ENCODE measurements around the gene IRF2.

IRF2 gene

DNA sequence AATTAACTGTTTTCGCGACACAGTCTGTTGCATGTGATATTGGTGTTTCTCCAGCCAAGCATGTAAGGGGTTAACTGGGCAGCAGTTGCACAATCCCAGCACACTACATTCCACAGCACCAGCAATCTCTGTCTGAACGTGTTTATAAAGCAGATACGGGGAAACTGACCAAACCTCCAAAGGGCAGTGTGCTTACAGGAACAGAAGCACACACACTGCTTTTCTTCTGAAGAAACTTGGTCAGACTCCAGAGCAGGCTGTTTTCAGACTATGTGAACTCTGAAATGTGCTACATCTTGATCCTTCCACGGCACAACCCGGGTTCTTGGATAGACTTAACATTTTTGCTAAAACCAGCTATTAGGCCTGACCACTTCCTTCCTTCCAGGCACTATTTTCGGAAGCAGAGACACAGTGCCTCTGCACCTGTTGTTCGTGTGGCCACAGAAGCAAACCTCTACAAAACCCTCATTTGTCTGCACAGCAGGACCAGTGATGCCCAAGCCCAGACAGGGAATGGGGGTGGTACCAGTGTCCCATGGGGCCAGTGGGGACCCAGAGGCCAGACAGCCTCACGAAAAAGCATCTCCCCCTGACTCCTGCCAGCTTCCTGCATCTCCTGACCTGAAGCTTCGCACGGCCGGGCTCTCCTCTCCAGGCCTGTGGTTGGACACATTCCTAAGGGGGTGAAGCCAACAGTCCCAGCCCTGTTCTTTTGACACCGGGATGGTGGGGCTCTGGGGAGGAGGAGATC, 90.1 kb downstream of the IRF2 start:
- Histone ChIP-seq H3K9me2 (replicated peaks; ENCODE audit: insufficient read depth, low read length) (no peaks in the 10 kb centered on the region), H3K79me2 (ENCODE audit: low read length) (peaks cover 34% of the 10 kb centered on the region), H3K4me2 (ENCODE audit: low read depth, low read length) (peak overlapping the region; percentile 95), H3K9ac (ENCODE audit: low read length) (peak overlapping the region; percentile 88), H4K20me1 (ENCODE audit: insufficient read depth, low read length) (no peaks in the 10 kb centered on the region), H2AFZ (ENCODE audit: low read length) (no peak overlapping the region), H3K4me3 (ENCODE audit: low read length) (peak overlapping the region; percentile 50), H3K27me3 (replicated peaks; ENCODE audit: insufficient read depth, low read length) (no peaks in the 10 kb centered on the region), H3F3A (ENCODE audit: insufficient read depth, low read length) (peaks cover 53% of the 10 kb centered on the region), H3K9me3 (replicated peaks; ENCODE audit: insufficient read depth, low read length) (no peaks in the 10 kb centered on the region), H3K4me1 (ENCODE audit: low read length) (peaks cover 67% of the 10 kb centered on the region), H3K27ac (ENCODE audit: low read length) (peak overlapping the region; percentile 99), H3K36me3 (replicated peaks; ENCODE audit: insufficient read depth, low read length) (peaks cover 22% of the 10 kb centered on the region)
- TF ChIP-seq, protein P1, sequence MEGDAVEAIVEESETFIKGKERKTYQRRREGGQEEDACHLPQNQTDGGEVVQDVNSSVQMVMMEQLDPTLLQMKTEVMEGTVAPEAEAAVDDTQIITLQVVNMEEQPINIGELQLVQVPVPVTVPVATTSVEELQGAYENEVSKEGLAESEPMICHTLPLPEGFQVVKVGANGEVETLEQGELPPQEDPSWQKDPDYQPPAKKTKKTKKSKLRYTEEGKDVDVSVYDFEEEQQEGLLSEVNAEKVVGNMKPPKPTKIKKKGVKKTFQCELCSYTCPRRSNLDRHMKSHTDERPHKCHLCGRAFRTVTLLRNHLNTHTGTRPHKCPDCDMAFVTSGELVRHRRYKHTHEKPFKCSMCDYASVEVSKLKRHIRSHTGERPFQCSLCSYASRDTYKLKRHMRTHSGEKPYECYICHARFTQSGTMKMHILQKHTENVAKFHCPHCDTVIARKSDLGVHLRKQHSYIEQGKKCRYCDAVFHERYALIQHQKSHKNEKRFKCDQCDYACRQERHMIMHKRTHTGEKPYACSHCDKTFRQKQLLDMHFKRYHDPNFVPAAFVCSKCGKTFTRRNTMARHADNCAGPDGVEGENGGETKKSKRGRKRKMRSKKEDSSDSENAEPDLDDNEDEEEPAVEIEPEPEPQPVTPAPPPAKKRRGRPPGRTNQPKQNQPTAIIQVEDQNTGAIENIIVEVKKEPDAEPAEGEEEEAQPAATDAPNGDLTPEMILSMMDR (IDR thresholded peaks at IDR 0.05; ENCODE audit: low read length) = no peak
- TF ChIP-seq EZH2 (optimal IDR thresholded peaks at IDR 0.05; ENCODE audit: low read depth, low read length) (no peak), EZH2phosphoT487 (IDR thresholded peaks at IDR 0.05; ENCODE audit: low read length) (no peak)
- peak; percentile 99 for DNase-seq

DNA sequence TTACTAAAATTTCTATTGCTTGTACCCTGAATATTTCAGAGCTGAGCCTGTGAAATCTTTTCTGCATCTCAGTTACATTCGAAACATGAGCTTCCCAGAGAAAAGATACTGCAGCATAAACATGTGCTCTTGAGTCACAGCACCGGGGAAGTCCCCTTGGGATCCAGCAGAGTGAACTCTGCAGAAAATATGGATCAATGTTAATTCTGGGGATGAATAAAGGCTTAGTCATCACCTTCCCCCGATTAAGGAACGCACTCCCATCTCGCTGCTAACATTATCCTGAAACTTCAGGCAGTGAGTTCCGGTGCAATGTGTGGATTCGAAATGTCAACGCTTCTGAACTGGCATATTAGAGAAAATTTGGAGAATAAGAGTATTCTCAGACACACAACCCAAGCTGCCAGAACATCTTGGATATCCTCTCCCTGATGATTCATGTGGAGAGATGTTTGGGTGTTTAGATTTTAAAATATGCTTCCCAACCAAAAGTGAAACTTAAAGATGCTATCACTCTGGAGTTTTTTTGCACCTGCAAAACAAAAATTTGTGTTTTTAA, 90.8 kb downstream of the IRF2 start:
- Histone ChIP-seq H3K4me1 (ENCODE audit: low read length) (peaks cover 70% of the 10 kb centered on the region), H3K4me3 (ENCODE audit: low read length) (peak overlapping the region; percentile 50), H3K9me2 (replicated peaks; ENCODE audit: insufficient read depth, low read length) (no peaks in the 10 kb centered on the region), H3K9me3 (replicated peaks; ENCODE audit: insufficient read depth, low read length) (no peaks in the 10 kb centered on the region), H3K9ac (ENCODE audit: low read length) (peak overlapping the region; percentile 88), H3K4me2 (ENCODE audit: low read depth, low read length) (peak overlapping the region; percentile 95), H3K79me2 (ENCODE audit: low read length) (peaks cover 29% of the 10 kb centered on the region), H3F3A (ENCODE audit: insufficient read depth, low read length) (peaks cover 53% of the 10 kb centered on the region), H2AFZ (ENCODE audit: low read length) (no peak overlapping the region), H3K36me3 (replicated peaks; ENCODE audit: insufficient read depth, low read length) (peaks cover 19% of the 10 kb centered on the region), H4K20me1 (ENCODE audit: insufficient read depth, low read length) (no peaks in the 10 kb centered on the region), H3K27ac (ENCODE audit: low read length) (peak overlapping the region; percentile 99), H3K27me3 (replicated peaks; ENCODE audit: insufficient read depth, low read length) (no peaks in the 10 kb centered on the region)
- TF ChIP-seq EZH2 (optimal IDR thresholded peaks at IDR 0.05; ENCODE audit: low read depth, low read length) = no peak
- TF ChIP-seq, protein P1 (IDR thresholded peaks at IDR 0.05; ENCODE audit: low read length) = no peak
- TF ChIP-seq EZH2phosphoT487 (IDR thresholded peaks at IDR 0.05; ENCODE audit: low read length) = no peak
- peak; percentile 47 for DNase-seq

DNA sequence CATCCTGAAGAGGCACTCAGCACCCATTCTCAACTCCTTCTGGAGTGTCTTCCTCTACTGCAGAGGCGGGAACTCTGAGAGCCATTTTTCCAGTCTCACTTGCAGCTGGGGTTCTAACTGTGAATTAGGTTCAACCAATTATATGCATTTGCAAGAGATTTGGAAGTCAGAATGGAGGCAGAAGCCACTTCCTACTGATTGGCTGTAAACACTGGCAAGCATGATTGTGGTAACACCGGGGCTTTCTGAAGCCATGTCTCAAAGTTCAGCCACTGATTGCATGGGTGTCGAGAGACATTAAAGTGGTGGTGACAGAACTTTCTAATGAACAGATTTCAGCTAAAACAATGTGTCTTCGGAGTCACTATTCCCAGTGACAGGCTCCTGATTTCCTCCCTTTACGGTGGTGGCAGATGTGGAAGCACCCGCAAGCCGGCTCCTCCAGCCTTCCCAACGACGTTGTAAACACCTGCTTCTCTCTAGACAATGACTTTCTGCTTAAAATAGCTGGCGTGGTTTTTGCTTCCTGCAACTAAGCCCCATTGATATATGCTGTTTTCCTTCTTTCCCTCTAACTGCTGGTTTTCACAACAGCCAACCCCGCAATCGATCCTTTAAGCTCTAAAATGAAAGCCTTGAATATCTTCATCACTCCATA, 92.0 kb downstream of the IRF2 start:
- H3K79me2 ChIP-seq (ENCODE audit: low read length) = peaks cover 25% of the 10 kb centered on the region
- H3K36me3 ChIP-seq (replicated peaks; ENCODE audit: insufficient read depth, low read length) = peaks cover 10% of the 10 kb centered on the region; the same call in 1 of the 2 replicates
- H3K4me1 ChIP-seq (ENCODE audit: low read length) = peaks cover 80% of the 10 kb centered on the region
- H3K9me3 ChIP-seq (replicated peaks; ENCODE audit: insufficient read depth, low read length) = no peaks in the 10 kb centered on the region
- H4K20me1 ChIP-seq (ENCODE audit: insufficient read depth, low read length) = no peaks in the 10 kb centered on the region
- TF ChIP-seq EZH2phosphoT487 (IDR thresholded peaks at IDR 0.05; ENCODE audit: low read length) = no peak
- no peak for TF ChIP-seq EZH2 (optimal IDR thresholded peaks at IDR 0.05; ENCODE audit: low read depth, low read length)
- TF ChIP-seq, protein P1 (IDR thresholded peaks at IDR 0.05; ENCODE audit: low read length) = no peak
- peak overlapping the region; percentile 95 for H3K4me2 ChIP-seq (ENCODE audit: low read depth, low read length)
- H3K27ac ChIP-seq (ENCODE audit: low read length) = peak overlapping the region; percentile 99
- H3K4me3 ChIP-seq (ENCODE audit: low read length) = peak overlapping the region; percentile 50
- H3K9me2 ChIP-seq (replicated peaks; ENCODE audit: insufficient read depth, low read length) = no peaks in the 10 kb centered on the region
- peak overlapping the region; percentile 88 for H3K9ac ChIP-seq (ENCODE audit: low read length)
- peaks cover 53% of the 10 kb centered on the region for H3F3A ChIP-seq (ENCODE audit: insufficient read depth, low read length)
- no peak overlapping the region for H2AFZ ChIP-seq (ENCODE audit: low read length)
- DNase-seq = peak; percentile 74
- no peaks in the 10 kb centered on the region for H3K27me3 ChIP-seq (replicated peaks; ENCODE audit: insufficient read depth, low read length)
